K562 (cell line): ENCODE data around the gene CCAR1. TPM values are rescaled to one million over a fixed set of nuclear protein-coding genes. Genes with fewer than 3 reads are reported as not detected.

ENCODE experiments used
- ATAC-seq: fragments of 200-7000 bp; cut with Tn5 transposase; 3 replicates; pipeline ENCODE4 v1.9.1; 2020; ENCODE audit warnings: moderate library complexity
- BruUV-seq: library from RNA; stranded (reverse); fragments of 400-500 nt; replicated peaks from 2 replicates; lab custom pipeline; 2021; lab: Mats Ljungman, UMichigan
- CTCF ChIA-PET: fragments of 300-600 bp; formaldehyde crosslinking; extraction: SDS; loops from one replicate; lab custom pipeline; 2021; ENCODE audit warnings: low intra/inter-chr PET ratio; lab: Yijun Ruan, JAX
- POLR2A ChIA-PET: fragments of 300-600, 350-650 bp; sonication (Branson Sonifier 250); formaldehyde crosslinking; extraction: SDS; loops from one replicate; lab custom pipeline; 2021; ENCODE audit warnings: antibody characterized with exemption, inconsistent platforms; lab: Yijun Ruan, JAX
- DNase-seq, 4 experiments: peaks; one replicate each; pipeline versions ENCODE4 v3.0.0 to v3.0.0-alpha.2; 2011 to 2018; ENCODE audit warnings: low spot score in 3 of 4, mixed read lengths in 3 of 4; ENCODE audit errors: extremely low read depth in 1 of 4
- FAIRE-seq: peaks from 2 replicates; lab custom pipeline; 2011; peaks lifted over from hg19 to GRCh38; lab: Jason Lieb, UNC
- H2AFZ ChIP-seq: 2 replicates; pipeline ENCODE4 v1.6.0; 2011; ENCODE audit warnings: low read depth, low read length, control low read depth, inconsistent platforms
- H3K27ac ChIP-seq: fragments of 200-600 bp; 3 replicates; pipeline ENCODE4 v1.8.0; 2011; ENCODE audit warnings: low read depth, mild to moderate bottlenecking, control low read depth, inconsistent platforms, low read length, moderate library complexity, mixed read lengths; ENCODE audit errors: extremely low read depth
- H3K27me3 ChIP-seq, 2 experiments: fragments of 300-600 bp in 1 of 2; 2 replicates in 1 of 2; 3 replicates in 1 of 2; pipeline versions ENCODE4 v1.6.0 to v1.8.0; 2011; ENCODE audit warnings: inconsistent platforms in 2 of 2, low read length in 2 of 2, mild to moderate bottlenecking in 1 of 2, mixed read lengths in 1 of 2, moderate library complexity in 1 of 2; ENCODE audit not compliant: control insufficient read depth in 2 of 2, insufficient read depth in 2 of 2
- H3K36me3 ChIP-seq: fragments of 300-600 bp; 3 replicates; pipeline ENCODE4 v1.8.0; 2011; ENCODE audit warnings: mild to moderate bottlenecking, low read length, inconsistent platforms; ENCODE audit not compliant: control insufficient read depth, insufficient read depth
- H3K4me1 ChIP-seq, 2 experiments: fragments of 200-600 bp in 1 of 2; replicated peaks in 1 of 2; 2 replicates in 1 of 2; 3 replicates in 1 of 2; pipeline versions ENCODE4 v1.5.1 to v1.8.0; 2011; ENCODE audit warnings: inconsistent platforms in 2 of 2, low read length in 2 of 2, mild to moderate bottlenecking in 1 of 2, mixed read lengths in 1 of 2, moderate library complexity in 1 of 2; ENCODE audit not compliant: control insufficient read depth in 2 of 2, insufficient read depth in 2 of 2
- H3K4me2 ChIP-seq: 2 replicates; pipeline ENCODE4 v1.6.1; 2011; ENCODE audit warnings: low read length, control low read depth, inconsistent platforms, mixed read lengths; ENCODE audit not compliant: insufficient read depth
- H3K4me3 ChIP-seq: fragments of 200-600 bp; sonication (generic), shearing (Covaris generic); 2 replicates; pipeline ENCODE4 v1.5.1; 2016; ENCODE audit warnings: control low read depth, inconsistent platforms
- H3K79me2 ChIP-seq: fragments of 200-600 bp; 3 replicates; pipeline ENCODE4 v1.8.0; 2011; ENCODE audit warnings: low read length, inconsistent platforms; ENCODE audit not compliant: control insufficient read depth, insufficient read depth
- H3K9ac ChIP-seq, 2 experiments: 2 replicates each; pipeline versions ENCODE4 v1.6.0 to v1.6.1; 2011; ENCODE audit warnings: low read depth in 2 of 2, low read length in 2 of 2, control low read depth in 1 of 2, inconsistent platforms in 1 of 2, mild to moderate bottlenecking in 1 of 2, mixed read lengths in 1 of 2; ENCODE audit not compliant: insufficient read depth in 1 of 2
- H3K9me1 ChIP-seq: one replicate; pipeline ENCODE4 v1.6.0; 2011; ENCODE audit warnings: inconsistent platforms, mild to moderate bottlenecking, low read length, moderate library complexity; ENCODE audit not compliant: control insufficient read depth, insufficient read depth
- H3K9me3 ChIP-seq: replicated peaks from 2 replicates; pipeline ENCODE4 v1.5.1; 2011; ENCODE audit warnings: low read depth, low read length, inconsistent platforms; ENCODE audit not compliant: control insufficient read depth, insufficient read depth
- H4K20me1 ChIP-seq: replicated peaks from 2 replicates; pipeline ENCODE4 v1.6.1; 2011; ENCODE audit warnings: low read length, inconsistent platforms, mixed read lengths; ENCODE audit not compliant: control insufficient read depth, insufficient read depth
- BMI1 ChIP-seq: fragments of 150-350 bp; IDR thresholded peaks from 2 replicates; pipeline ENCODE4 v1.6.1; 2014; ENCODE audit warnings: low read length
- E2F1 ChIP-seq: sonication (generic); formaldehyde crosslinking; IDR thresholded peaks from 2 replicates; pipeline ENCODE4 v1.8.1; 2023; ENCODE audit warnings: mild to moderate bottlenecking, missing genetic modification reagents, moderate library complexity
- FOXM1 ChIP-seq, 2 experiments: fragments of 450-650 bp in 1 of 2; sonication (generic) in 1 of 2; formaldehyde crosslinking in 1 of 2; IDR thresholded peaks; 2 replicates each; pipeline versions ENCODE4 v1.6.1 to v1.9.0; 2017 to 2022; ENCODE audit warnings: low read depth in 2 of 2, mild to moderate bottlenecking in 2 of 2, missing genetic modification reagents in 1 of 2, moderate library complexity in 1 of 2
- HNRNPH1 ChIP-seq: fragments of 200-400 bp; formaldehyde crosslinking; optimal IDR thresholded peaks from 2 replicates; pipeline ENCODE3; 2017; ENCODE audit warnings: low read depth, mild to moderate bottlenecking, low read length, moderate library complexity
- KDM1A ChIP-seq, 2 experiments: fragments of 450-650 bp; IDR thresholded peaks; 2 replicates each; pipeline ENCODE4 v1.6.1; 2016; ENCODE audit warnings: mild to moderate bottlenecking in 2 of 2
- KLF10 ChIP-seq: fragments of 250-450 bp; sonication (Bioruptor Pico); IDR thresholded peaks from 2 replicates; pipeline ENCODE4 v1.6.1; 2021; ENCODE audit warnings: matching md5 sums
- NFXL1 ChIP-seq: fragments of 450-650 bp; formaldehyde crosslinking; IDR thresholded peaks from 2 replicates; pipeline ENCODE4 v1.4.0; 2021; ENCODE audit warnings: mild to moderate bottlenecking
- PCBP2 ChIP-seq: fragments of 200-400 bp; formaldehyde crosslinking; IDR thresholded peaks from 2 replicates; pipeline ENCODE4 v1.6.1; 2018; ENCODE audit warnings: low read length, low read depth, mild to moderate bottlenecking, moderate library complexity; ENCODE audit not compliant: poor library complexity, severe bottlenecking
- TAF15 ChIP-seq: fragments of 200-400 bp; formaldehyde crosslinking; IDR thresholded peaks from 2 replicates; pipeline ENCODE4 v1.6.1; 2017; ENCODE audit warnings: mild to moderate bottlenecking, low read depth, low read length, moderate library complexity
- THRAP3 ChIP-seq: fragments of 450-650 bp; IDR thresholded peaks from 2 replicates; pipeline ENCODE4 v1.6.1; 2016; ENCODE audit warnings: mild to moderate bottlenecking, inconsistent platforms, borderline replicate concordance
- ZBTB11 ChIP-seq, 3 experiments: fragments of 200-800 bp in 1 of 3; fragments of 250-450 bp in 1 of 3; fragments of 450-650 bp in 1 of 3; sonication (Bioruptor Pico) in 1 of 3; sonication (Bioruptor generic) in 1 of 3; formaldehyde crosslinking in 1 of 3; IDR thresholded peaks; 2 replicates each; pipeline versions ENCODE4 v1.6.1 to v1.8.0; 2016 to 2022; ENCODE audit warnings: mild to moderate bottlenecking in 2 of 3, missing genetic modification characterization in 2 of 3, missing compliant biosample characterization in 1 of 3, moderate library complexity in 1 of 3
- ZMIZ1 ChIP-seq, 2 experiments: fragments of 150-350 bp in 1 of 2; IDR thresholded peaks; 2 replicates each; pipeline ENCODE4 v1.6.1; 2012 to 2016; ENCODE audit warnings: low read depth in 2 of 2, low read length in 2 of 2, mild to moderate bottlenecking in 1 of 2, moderate library complexity in 1 of 2
- WGBS: fragments of 100-300 bp; shearing (Covaris generic); methylation state at CpG from one replicate; pipeline ENCODE4 v1.1.6; 2016; ENCODE audit warnings: low coverage, mixed read lengths; ENCODE audit not compliant: insufficient coverage; ENCODE audit errors: missing lambda C conversion rate; 5-methylcytosine and 5-hydroxymethylcytosine counted together
- in situ Hi-C: fragments of 300-500 bp; cut with MboI; formaldehyde crosslinking; loops from 4 replicates; pipeline ENCODE4 v1.15.0; 2018; ENCODE audit warnings: inconsistent platforms, mixed read lengths
- intact Hi-C: fragments of 100-400 bp; cut with micrococcal nuclease; formaldehyde crosslinking; loops from 2 replicates; pipeline ENCODE4 v1.14.2; 2022
- polyA plus RNA-seq, 8 experiments: library from polyadenylated mRNA; depleted of rRNA in 4 of 8; stranded (reverse) in 5 of 8; unstranded in 3 of 8; fragments of >200 nt; fragmentation: Nextera tagmentation in 2 of 8; fragmentation: Illumina TruSeq in 1 of 8; extraction: Ambion mirVana in 2 of 8; extraction: Trizol in 1 of 8; gene quantifications; 2 replicates each; pipeline versions ENCODE4 v1.2.1 to v1.2.3, GENCODE V29; 2011 to 2014; ENCODE audit warnings: inconsistent platforms in 1 of 8, missing spikeins in 1 of 8
- total RNA-seq, 7 experiments: library from RNA; depleted of rRNA in 6 of 7; stranded (reverse); fragments of >200 nt in 6 of 7; fragmentation: Illumina TruSeq in 2 of 7; extraction: Trizol in 2 of 7; gene quantifications; 2 replicates each; pipeline versions ENCODE4 v1.2.1 to v1.2.3, GENCODE V29; 2011 to 2021; ENCODE audit warnings: low replicate concordance in 1 of 7

Gene CCAR1
- total and polyA plus RNA-seq, 9 of the 15 experiments (the other 6 are each of a cell fraction or from before 2014, with no cell fraction given) = 44.8 to 173 (median 111) TPM

- Histone ChIP-seq H3K79me2 (no peaks in the 10 kb centered on the region), H3K4me2 (peak overlapping the region; percentile 4; the same call in 1 of the 2 replicates), H3K36me3 (no peaks in the 10 kb centered on the region), H3K9me1 (no peaks in the 10 kb centered on the region), H4K20me1 (no peaks in the 10 kb centered on the region), H3K27ac (peak overlapping the region; percentile 74; the same call in 1 of the 3 replicates), H2AFZ (peak overlapping the region; percentile 60), H3K9me3 (no peaks in the 10 kb centered on the region), H3K4me3 (no peak overlapping the region), H3K9ac (no peak overlapping the region), H3K4me1 (peaks cover 11 to 17% of the 10 kb centered on the region in 2 experiments), H3K27me3 (no peaks in the 10 kb centered on the region)
- DNase-seq = peak in 1 of 4 experiments; percentile 24
- no TSS peak for BruUV-seq
- in situ Hi-C loops (no loop called here), intact Hi-C loops (no loop called here)
- FAIRE-seq = peak; percentile 44
- CTCF ChIA-PET = no interaction called here
- 12% methylated on average over 7 of the region's 7 CpGs for WGBS
- peak; percentile 64 for ATAC-seq
- POLR2A ChIA-PET = interaction anchor here (0.5 to 1.3 kb wide), 3 partner anchors 11 to 276 kb away, joined by 3 to 6 read pairs (median 3); partner anchors contain the start of gene STOX1
- TF ChIP-seq ZMIZ1 (IDR thresholded peaks at IDR 0.05; ENCODE audit: low read depth in 2 of 2, low read length in 2 of 2) = no peak
- no peak for TF ChIP-seq KDM1A (IDR thresholded peaks at IDR 0.05)
- TF ChIP-seq KLF10 = no peak
- TF ChIP-seq PCBP2 = no peak
- TF ChIP-seq NFXL1 (CRISPR knock-in tag) = no peak
- no peak for TF ChIP-seq THRAP3
- TF ChIP-seq BMI1 = peak; percentile 54; the same call in 1 of the 2 replicates
- TF ChIP-seq E2F1 = no peak
- TF ChIP-seq TAF15 = no peak
- no peak for TF ChIP-seq FOXM1 (IDR thresholded peaks at IDR 0.05; ENCODE audit: low read depth)
- no peak for TF ChIP-seq FOXM1 (CRISPR knock-in tag; IDR thresholded peaks at IDR 0.05; ENCODE audit: low read depth)
- 0 out of 6 replicates have a peak, but pooled peaks of 1 of the 3 experiments have one; percentile 35 for TF ChIP-seq ZBTB11 (CRISPR knock-in tag; IDR thresholded peaks at IDR 0.05)
- no peak for TF ChIP-seq HNRNPH1
Measured at GRCh38 chr10:68811314-68812009, 90.4 kb downstream of the CCAR1 start.
